ENCODE data around the gene MIER3. TPM values are rescaled to one million over a fixed set of nuclear protein-coding genes. Genes with fewer than 3 reads are reported as not detected.

Gene MIER3
- total RNA-seq, 4 donors from 2014 or later: 14.4 to 44.5 (median 23.6) TPM

DNA sequence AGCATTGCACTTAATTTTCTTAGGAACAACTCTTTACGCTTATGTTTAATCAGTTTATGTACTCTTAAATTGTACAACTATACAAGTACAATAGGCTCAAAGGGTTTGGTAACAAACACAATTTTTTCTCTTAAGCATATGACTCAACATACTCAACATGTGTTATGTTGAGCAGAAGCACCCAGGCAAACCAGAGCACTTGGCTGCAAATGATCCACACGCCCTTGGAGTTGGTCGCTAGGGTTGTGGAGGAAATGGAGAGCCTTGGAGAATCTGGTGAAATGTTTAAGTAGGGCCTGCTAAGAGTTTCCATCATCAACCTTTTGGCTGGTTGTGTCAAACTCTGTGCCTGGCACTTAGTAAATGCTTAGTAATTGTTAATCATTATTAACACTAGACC, 25.1 kb upstream of the MIER3 start:
- no peaks in the 10 kb centered on the region for H3K36me3 ChIP-seq
- no peaks in the 10 kb centered on the region for H3K4me1 ChIP-seq
- H3K9me3 ChIP-seq: no peaks in the 10 kb centered on the region
- H3K27ac ChIP-seq: no peak overlapping the region
- peaks cover 3% of the 10 kb centered on the region for H3K27me3 ChIP-seq
- TF ChIP-seq, protein P1, sequence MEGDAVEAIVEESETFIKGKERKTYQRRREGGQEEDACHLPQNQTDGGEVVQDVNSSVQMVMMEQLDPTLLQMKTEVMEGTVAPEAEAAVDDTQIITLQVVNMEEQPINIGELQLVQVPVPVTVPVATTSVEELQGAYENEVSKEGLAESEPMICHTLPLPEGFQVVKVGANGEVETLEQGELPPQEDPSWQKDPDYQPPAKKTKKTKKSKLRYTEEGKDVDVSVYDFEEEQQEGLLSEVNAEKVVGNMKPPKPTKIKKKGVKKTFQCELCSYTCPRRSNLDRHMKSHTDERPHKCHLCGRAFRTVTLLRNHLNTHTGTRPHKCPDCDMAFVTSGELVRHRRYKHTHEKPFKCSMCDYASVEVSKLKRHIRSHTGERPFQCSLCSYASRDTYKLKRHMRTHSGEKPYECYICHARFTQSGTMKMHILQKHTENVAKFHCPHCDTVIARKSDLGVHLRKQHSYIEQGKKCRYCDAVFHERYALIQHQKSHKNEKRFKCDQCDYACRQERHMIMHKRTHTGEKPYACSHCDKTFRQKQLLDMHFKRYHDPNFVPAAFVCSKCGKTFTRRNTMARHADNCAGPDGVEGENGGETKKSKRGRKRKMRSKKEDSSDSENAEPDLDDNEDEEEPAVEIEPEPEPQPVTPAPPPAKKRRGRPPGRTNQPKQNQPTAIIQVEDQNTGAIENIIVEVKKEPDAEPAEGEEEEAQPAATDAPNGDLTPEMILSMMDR (IDR thresholded peaks at IDR 0.05): no peak
- TF ChIP-seq EP300 (IDR thresholded peaks at IDR 0.05) (no peak), POLR2A (IDR thresholded peaks at IDR 0.05) (no peak), POLR2AphosphoS5 (IDR thresholded peaks at IDR 0.05) (no peak)
- WGBS, 2 donors (ENCODE audit: low coverage in 1 of 2): 98 to 100% methylated on average over 3 of the region's 3 CpGs
- no peak overlapping the region for H3K4me3 ChIP-seq
- ATAC-seq: no peak

DNA sequence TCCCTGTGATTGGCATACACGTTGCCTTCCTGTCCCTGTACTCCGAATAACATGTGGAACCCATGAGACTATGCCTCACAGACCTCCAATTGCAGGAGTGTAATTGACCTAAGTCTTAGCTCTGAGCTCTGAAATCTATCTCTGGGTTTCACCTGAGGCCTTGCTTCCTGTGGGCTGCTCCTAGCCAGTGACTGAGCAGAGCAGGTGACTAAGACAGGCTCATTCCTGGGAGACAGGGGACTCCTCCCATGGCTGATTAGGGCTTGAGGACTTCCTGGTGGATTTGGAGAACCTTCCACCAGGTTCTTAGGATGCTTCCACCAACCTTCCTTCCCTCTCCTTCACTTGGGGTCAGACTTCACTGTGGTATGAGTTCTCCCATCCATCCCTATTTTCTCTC, 22.3 kb upstream of the MIER3 start:
- H3K4me1 ChIP-seq: no peaks in the 10 kb centered on the region
- no peak overlapping the region for H3K4me3 ChIP-seq
- ATAC-seq: no peak
- peaks cover 3% of the 10 kb centered on the region for H3K27me3 ChIP-seq
- no peaks in the 10 kb centered on the region for H3K36me3 ChIP-seq
- H3K9me3 ChIP-seq: no peaks in the 10 kb centered on the region
- H3K27ac ChIP-seq: no peak overlapping the region
- 75 to 76% methylated on average over 2 of the region's 2 CpGs for WGBS, 2 donors (ENCODE audit: low coverage in 1 of 2)
- no peak for TF ChIP-seq POLR2A (IDR thresholded peaks at IDR 0.05)
- TF ChIP-seq, protein P1 (IDR thresholded peaks at IDR 0.05): no peak
- no peak for TF ChIP-seq EP300 (IDR thresholded peaks at IDR 0.05)
- no peak for TF ChIP-seq POLR2AphosphoS5 (IDR thresholded peaks at IDR 0.05)

DNA sequence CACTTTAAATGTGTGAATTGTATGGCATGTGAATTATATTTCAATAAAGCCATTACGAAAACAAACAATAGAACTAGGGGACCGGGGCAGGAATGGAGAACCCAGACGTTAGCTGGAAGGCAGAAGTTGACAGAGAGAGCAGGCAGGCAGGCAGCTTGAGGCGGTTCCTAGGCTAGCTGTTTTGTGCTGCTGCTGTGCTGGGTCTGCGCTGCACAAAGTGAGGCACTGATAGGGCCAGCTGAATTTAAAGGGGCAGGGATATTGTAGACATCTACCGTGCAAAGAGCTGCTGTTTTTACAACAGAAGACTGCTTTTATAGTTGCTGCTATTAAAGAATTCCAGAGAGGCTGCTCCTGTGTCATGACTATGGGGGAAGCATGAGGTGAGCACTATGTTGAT, 21.6 kb upstream of the MIER3 start:
- Histone ChIP-seq H3K36me3 (no peaks in the 10 kb centered on the region), H3K27ac (no peak overlapping the region), H3K9me3 (no peaks in the 10 kb centered on the region), H3K4me1 (no peaks in the 10 kb centered on the region), H3K4me3 (no peak overlapping the region), H3K27me3 (peaks cover 3% of the 10 kb centered on the region)
- WGBS, 2 donors (ENCODE audit: low coverage in 1 of 2): 40 to 44% methylated on average over 5 to 6 of the region's 6 CpGs
- ATAC-seq: no peak
- TF ChIP-seq, protein P1 (IDR thresholded peaks at IDR 0.05): no peak
- TF ChIP-seq POLR2A (IDR thresholded peaks at IDR 0.05): no peak
- TF ChIP-seq EP300 (IDR thresholded peaks at IDR 0.05): no peak

DNA sequence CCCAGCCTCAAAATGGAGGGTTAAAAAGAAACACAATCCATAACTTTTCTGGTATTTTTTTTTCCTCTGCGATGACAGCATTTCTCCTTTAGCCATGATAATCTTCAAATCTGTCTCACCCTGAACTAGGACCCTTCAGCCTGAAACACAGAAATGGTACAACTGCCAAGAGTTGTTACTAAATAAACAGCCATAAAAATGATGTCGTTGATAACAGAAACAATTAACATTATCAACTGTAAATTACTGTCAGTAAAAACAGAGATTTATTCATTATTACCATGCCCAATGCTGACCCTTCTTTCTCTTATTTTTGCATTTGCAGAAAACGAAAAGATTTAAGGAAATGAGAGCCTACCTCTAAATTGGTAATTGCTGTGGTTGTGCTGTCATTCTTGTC, 19.4 kb upstream of the MIER3 start:
- Histone ChIP-seq H3K36me3 (no peaks in the 10 kb centered on the region), H3K27me3 (peaks cover 6% of the 10 kb centered on the region), H3K27ac (no peak overlapping the region), H3K4me3 (no peak overlapping the region), H3K4me1 (no peaks in the 10 kb centered on the region), H3K9me3 (no peaks in the 10 kb centered on the region)
- no peak for ATAC-seq
- TF ChIP-seq POLR2A (IDR thresholded peaks at IDR 0.05) (no peak), EP300 (IDR thresholded peaks at IDR 0.05) (no peak), POLR2AphosphoS5 (IDR thresholded peaks at IDR 0.05) (no peak)
- TF ChIP-seq, protein P1 (IDR thresholded peaks at IDR 0.05): no peak
- WGBS, 2 donors (ENCODE audit: low coverage in 1 of 2): 27 to 59% methylated on average over 3 of the region's 3 CpGs

DNA sequence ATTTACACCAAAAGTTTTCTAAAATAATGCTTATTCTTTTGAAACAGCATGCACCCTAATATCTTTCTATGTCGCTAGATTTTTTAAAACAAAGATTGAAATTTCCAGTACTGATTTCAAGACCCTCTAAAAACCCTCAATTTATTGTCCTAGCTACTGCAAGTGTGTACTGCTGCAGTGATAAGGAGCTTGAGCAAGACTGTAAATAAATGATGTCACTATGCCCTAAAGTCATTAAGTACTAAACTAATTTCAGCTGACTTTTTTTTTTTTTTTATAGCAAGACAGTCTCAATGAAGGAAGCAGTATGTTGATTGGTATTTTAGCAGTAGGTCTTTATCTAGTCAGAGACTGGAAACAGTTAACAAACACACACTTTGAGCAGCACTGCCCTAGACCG, 12.2 kb upstream of the MIER3 start:
- Histone ChIP-seq H3K27me3 (peaks cover 20% of the 10 kb centered on the region), H3K9me3 (no peaks in the 10 kb centered on the region), H3K4me3 (no peak overlapping the region), H3K4me1 (no peaks in the 10 kb centered on the region), H3K27ac (no peak overlapping the region), H3K36me3 (no peaks in the 10 kb centered on the region)
- 78 to 83% methylated on average over 2 of the region's 2 CpGs for WGBS, 2 donors (ENCODE audit: low coverage in 1 of 2)
- ATAC-seq: no peak
- TF ChIP-seq EP300 (IDR thresholded peaks at IDR 0.05): no peak
- TF ChIP-seq, protein P1 (IDR thresholded peaks at IDR 0.05): no peak
- no peak for TF ChIP-seq POLR2A (IDR thresholded peaks at IDR 0.05)
- no peak for TF ChIP-seq POLR2AphosphoS5 (IDR thresholded peaks at IDR 0.05)

Measured in gastroesophageal sphincter (tissue), 4 donors.